GM06990 (cell line): ENCODE measurements around the gene SERAC1.

Experiments
- DNase-seq: peaks from one replicate; pipeline ENCODE4 v3.0.0-alpha.2; 2011; ENCODE audit not compliant: insufficient read length; ENCODE audit errors: extremely low read depth
- H3K27me3 ChIP-seq: replicated peaks from 2 replicates; pipeline ENCODE4 v1.6.0; 2011; ENCODE audit warnings: low read length; ENCODE audit not compliant: control insufficient read depth, insufficient read depth
- H3K36me3 ChIP-seq: 2 replicates; pipeline ENCODE4 v1.5.1; 2011; ENCODE audit warnings: low read length; ENCODE audit not compliant: control insufficient read depth, insufficient read depth
- H3K4me3 ChIP-seq: replicated peaks from 2 replicates; pipeline ENCODE4 v1.5.1; 2011; ENCODE audit warnings: low read depth, mild to moderate bottlenecking, control low read depth, low read length
- TF ChIP-seq, protein P1 (sequence below): IDR thresholded peaks from 2 replicates; pipeline ENCODE4 v1.5.1; 2011; ENCODE audit warnings: low read length, control low read depth, mild to moderate bottlenecking, inconsistent platforms; ENCODE audit not compliant: insufficient read depth, poor library complexity, severe bottlenecking

The SERAC1 gene

DNA sequence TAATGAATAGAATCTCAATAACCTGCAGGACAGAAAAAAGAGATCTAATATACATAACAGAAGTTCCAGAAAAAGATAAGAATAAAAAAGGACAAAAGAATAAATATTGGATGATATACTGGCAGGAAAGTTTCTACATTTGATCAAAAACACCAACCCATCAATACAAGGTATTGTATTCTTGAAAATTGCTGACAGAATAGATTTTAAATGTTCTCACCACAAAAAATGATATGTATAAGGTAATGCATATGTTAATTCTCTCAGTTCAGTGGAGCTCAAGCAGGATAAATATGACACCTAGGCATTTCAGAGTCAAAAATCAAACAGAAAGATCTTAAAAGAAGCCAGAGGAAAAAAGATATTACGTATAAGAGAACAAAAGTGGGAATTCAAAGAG lies 43.8 kb downstream of the SERAC1 start:
- Histone ChIP-seq H3K36me3 (no peaks in the 10 kb centered on the region), H3K4me3 (no peak overlapping the region), H3K27me3 (no peaks in the 10 kb centered on the region)
- TF ChIP-seq, protein P1, sequence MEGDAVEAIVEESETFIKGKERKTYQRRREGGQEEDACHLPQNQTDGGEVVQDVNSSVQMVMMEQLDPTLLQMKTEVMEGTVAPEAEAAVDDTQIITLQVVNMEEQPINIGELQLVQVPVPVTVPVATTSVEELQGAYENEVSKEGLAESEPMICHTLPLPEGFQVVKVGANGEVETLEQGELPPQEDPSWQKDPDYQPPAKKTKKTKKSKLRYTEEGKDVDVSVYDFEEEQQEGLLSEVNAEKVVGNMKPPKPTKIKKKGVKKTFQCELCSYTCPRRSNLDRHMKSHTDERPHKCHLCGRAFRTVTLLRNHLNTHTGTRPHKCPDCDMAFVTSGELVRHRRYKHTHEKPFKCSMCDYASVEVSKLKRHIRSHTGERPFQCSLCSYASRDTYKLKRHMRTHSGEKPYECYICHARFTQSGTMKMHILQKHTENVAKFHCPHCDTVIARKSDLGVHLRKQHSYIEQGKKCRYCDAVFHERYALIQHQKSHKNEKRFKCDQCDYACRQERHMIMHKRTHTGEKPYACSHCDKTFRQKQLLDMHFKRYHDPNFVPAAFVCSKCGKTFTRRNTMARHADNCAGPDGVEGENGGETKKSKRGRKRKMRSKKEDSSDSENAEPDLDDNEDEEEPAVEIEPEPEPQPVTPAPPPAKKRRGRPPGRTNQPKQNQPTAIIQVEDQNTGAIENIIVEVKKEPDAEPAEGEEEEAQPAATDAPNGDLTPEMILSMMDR: no peak
- no peak for DNase-seq

DNA sequence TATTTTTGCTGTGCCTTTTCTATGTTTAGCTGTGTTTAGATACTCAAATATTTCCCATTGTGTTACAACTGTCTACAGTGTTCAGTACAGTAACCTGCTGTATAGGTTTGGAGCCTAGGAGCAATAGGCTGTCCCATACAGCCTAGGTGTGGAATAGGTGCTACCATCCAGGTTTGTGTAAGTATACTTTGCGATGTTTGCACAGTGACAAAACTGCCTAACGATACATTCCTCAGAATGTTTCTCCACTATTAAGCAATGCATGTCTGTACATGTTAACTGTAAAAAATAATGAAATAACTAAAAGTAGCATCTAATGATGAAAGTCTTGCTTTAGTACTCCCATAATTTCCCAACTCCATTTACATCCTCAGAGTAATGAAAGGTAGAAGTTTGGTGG lies 46.0 kb downstream of the SERAC1 start:
- Histone ChIP-seq H3K36me3 (no peaks in the 10 kb centered on the region), H3K4me3 (no peak overlapping the region), H3K27me3 (no peaks in the 10 kb centered on the region)
- DNase-seq: no peak
- TF ChIP-seq, protein P1: no peak

DNA sequence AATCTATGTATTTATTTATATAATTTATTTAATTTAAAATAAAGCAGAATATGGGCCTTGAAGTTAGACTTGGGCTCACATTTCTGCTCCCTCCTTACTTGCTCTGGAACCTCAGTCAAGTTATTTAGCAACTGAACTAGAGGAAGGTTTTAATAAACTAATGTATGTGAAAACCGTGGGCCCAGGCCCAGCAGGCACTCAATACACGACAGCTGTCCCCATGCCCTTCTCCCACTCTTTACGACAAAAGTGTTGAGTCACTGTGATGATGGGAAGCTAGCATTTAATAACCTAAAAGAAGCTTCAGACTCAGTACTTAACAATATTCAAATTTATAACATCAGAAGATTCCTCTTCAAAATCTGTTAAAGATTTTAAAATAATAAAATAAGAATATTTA lies 46.7 kb downstream of the SERAC1 start:
- H3K36me3 ChIP-seq: no peaks in the 10 kb centered on the region
- no peak overlapping the region for H3K4me3 ChIP-seq
- DNase-seq: no peak
- TF ChIP-seq, protein P1: no peak
- H3K27me3 ChIP-seq: no peaks in the 10 kb centered on the region

DNA sequence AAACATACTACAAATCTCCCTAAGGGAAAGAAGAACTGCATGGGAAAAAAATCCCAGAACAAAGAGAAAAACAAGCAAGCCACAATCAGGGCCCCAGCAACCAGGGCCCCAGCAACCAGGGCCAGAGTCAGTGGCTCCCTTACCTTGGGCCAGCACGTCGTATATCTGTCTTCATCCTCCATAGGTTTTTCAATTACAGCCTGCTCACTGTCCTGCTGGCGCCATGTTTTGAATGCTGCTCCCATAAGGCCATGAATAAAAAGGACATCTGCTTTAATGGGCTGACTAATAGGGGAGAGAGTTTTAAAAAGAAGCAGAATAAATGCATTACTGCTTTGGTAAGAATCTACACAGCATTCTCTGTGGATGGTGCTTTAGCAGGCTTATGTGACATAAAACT lies 49.2 kb downstream of the SERAC1 start:
- Histone ChIP-seq H3K27me3 (no peaks in the 10 kb centered on the region), H3K36me3 (no peaks in the 10 kb centered on the region), H3K4me3 (no peak overlapping the region)
- no peak for DNase-seq
- TF ChIP-seq, protein P1: no peak

DNA sequence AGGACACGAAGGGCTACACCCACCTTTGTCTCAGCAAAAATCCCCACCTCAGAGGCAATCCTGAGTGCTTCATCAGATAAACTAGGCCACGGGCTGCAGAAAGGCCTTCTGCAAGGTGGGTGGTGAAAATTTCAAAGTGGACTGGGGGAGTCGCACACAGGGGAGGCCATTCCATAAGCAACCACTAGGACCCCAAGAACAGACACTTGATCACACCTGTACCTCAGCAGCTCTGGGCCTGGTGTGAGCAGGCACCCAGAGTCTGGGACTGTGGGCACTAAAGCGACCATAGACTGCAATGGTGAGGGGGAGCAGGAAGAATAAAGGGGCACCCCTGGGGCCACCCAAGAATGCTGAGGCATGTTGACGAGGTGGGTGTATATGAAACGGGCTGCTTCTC lies 52.6 kb downstream of the SERAC1 start:
- no peak for DNase-seq
- Histone ChIP-seq H3K36me3 (no peaks in the 10 kb centered on the region), H3K27me3 (no peaks in the 10 kb centered on the region), H3K4me3 (no peak overlapping the region)
- TF ChIP-seq, protein P1: no peak

DNA sequence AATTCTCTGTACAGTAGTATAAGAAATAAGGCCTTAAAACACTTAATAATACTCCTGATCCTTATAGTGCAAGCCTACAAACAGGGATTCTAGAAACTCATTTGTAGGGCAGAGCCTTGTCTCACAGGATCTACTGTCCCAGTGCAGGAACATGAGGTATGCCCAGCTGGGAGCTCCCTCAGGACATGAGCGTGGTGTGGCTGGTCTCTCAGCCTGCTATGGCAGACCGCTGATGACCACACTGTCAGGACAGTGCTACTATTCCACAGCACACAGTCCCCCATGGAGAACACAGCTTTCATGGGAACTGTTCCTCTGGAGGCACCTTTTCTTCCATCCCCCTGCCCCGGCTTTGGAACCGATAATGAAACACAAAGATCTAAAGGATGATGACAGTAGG lies 53.0 kb downstream of the SERAC1 start:
- no peak for DNase-seq
- H3K36me3 ChIP-seq: no peaks in the 10 kb centered on the region
- no peak overlapping the region for H3K4me3 ChIP-seq
- TF ChIP-seq, protein P1: no peak
- no peaks in the 10 kb centered on the region for H3K27me3 ChIP-seq
